Measurements from ENCODE around the gene RFX4.

Gene RFX4

DNA sequence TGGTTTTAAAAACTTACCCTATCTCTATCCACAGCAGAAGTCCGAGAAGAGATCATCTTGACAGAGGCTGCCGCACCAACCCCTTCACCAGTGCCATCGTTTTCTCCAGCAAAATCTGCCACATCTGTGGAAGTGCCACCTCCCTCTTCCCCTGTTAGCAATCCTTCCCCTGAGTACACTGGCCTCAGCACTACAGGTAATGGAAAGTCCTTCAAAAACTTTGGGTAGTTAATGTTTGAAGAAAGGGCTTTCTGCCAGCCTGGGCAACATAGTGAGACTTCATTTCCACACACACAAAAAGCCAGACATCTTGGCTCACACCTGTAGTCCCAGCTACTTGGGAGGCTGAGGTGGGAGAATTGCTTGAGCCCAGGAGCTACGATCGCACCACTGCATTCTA lies 150.1 kb downstream of the RFX4 start:
- no peak overlapping the region for H3K27ac ChIP-seq
- TF ChIP-seq, protein P1, sequence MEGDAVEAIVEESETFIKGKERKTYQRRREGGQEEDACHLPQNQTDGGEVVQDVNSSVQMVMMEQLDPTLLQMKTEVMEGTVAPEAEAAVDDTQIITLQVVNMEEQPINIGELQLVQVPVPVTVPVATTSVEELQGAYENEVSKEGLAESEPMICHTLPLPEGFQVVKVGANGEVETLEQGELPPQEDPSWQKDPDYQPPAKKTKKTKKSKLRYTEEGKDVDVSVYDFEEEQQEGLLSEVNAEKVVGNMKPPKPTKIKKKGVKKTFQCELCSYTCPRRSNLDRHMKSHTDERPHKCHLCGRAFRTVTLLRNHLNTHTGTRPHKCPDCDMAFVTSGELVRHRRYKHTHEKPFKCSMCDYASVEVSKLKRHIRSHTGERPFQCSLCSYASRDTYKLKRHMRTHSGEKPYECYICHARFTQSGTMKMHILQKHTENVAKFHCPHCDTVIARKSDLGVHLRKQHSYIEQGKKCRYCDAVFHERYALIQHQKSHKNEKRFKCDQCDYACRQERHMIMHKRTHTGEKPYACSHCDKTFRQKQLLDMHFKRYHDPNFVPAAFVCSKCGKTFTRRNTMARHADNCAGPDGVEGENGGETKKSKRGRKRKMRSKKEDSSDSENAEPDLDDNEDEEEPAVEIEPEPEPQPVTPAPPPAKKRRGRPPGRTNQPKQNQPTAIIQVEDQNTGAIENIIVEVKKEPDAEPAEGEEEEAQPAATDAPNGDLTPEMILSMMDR (conservative IDR thresholded peaks at IDR 0.05) = no peak
- no peak for TF ChIP-seq ZFX (IDR thresholded peaks at IDR 0.05)

DNA sequence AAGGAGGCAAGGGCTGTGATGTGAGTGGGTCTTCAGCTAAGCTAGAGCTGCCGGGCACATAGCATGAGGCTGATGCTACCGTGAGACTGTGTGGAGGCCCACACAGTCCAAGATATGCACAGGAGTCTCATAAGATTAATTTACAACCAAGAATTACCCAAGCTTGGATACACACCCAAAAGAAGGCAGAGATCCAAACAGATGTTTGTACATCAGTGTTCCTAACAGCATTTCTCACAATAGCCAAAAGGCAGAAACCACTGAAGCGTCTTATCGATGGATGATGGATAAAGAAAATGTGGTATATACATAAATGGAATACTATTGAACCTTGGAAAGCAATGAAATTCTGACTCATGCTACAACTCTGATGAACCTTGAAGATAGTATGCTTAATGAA lies 150.9 kb downstream of the RFX4 start:
- no peak overlapping the region for H3K27ac ChIP-seq
- TF ChIP-seq, protein P1 (conservative IDR thresholded peaks at IDR 0.05) = no peak
- TF ChIP-seq ZFX (IDR thresholded peaks at IDR 0.05) = no peak

DNA sequence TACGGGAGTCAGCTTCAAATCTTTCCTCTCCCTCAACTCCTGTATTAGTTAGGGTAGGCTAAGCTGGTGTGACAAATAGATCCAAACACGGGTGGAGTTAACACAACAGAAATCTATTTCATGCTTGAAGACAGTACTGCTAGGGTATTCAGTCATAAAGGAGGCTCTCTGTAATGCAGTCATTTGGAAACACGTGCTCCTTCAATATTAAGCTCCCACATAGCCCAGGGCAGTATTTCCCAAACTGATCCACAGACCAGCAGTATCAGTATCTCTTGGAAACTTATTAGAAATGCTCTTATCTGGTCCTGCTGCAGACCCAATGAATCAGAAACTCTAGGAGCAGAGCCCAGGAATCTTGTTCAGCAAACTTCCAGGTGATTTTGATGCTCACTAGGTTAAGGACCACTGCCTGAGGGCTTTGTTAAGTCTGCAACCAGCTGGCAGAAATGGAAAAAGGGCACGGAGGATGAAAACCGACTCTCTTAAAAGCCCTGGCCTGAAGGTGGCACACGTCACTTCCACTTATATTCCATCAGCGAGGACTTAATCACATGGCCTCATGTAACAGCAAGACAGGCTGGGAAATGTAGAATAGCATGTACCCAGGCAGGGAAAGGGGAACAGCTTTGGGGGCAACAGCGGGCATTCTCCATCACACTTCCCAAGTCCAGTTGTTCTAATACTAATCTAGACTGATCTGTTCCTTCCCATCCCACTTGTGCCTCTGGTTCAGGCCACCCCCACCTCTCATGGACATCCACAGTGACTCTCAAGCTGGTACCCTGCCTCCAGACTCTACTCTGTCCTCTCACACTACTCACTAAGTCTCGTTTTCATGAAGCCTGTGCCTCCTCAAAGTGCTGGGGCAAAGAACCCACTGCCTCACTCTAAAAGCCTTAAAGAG lies 153.5 kb downstream of the RFX4 start:
- TF ChIP-seq ZFX (IDR thresholded peaks at IDR 0.05) = no peak
- TF ChIP-seq, protein P1 (conservative IDR thresholded peaks at IDR 0.05) = no peak
- H3K27ac ChIP-seq = no peak overlapping the region

DNA sequence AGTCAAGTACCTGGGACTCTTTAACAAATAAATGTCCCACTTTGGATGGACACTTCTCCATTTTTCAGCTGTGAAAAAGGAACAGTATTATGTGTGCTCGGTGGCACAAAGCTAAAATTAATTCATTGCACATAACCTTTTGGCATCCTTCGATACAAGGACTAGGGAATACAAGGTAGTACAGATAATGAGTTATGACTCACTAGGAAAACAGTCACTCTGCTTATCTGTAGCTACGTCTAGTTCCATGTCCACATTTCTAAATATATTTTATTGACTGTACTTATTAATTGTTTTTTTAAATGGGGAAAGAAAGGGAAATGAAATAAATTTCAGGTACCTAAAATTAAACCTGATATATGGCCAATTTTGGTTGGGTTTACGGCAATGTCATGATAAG lies 156.5 kb downstream of the RFX4 start:
- no peak for TF ChIP-seq ZFX (IDR thresholded peaks at IDR 0.05)
- TF ChIP-seq, protein P1 (conservative IDR thresholded peaks at IDR 0.05) = no peak
- H3K27ac ChIP-seq = peak overlapping the region; percentile 47; the same call in 1 of the 2 replicates

DNA sequence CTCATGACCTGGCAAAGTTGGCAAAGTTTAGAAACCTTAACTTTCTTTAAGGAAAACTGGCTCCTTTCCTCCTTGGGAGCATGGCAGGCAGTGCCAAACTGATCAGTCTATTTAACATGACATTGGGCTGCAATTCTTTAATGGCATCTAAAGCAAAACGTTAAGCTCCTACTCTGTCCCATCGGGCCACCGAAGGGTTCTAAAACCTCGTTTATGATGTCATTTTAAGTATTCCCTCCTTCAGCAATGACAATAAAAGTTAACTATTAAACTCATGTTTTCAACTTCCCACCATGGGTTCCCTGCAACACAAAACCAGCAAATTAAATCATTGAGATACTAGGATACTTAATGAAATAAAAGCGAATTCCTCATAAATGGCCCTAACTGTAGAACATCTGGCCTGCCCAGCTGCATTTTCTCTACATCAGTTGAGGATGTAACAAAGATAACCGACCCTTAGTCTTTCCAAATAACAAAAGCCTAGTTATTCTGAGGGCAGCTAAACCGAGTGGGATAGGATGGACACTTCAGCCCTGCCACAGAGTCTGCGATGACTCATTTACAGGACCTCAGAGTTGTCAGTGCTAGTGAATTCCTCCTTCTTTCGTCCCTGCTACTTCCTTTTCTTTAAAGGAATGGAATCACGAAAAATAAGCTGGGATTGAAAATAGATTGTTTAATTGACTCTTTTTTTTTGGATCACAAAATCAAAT lies 157.2 kb downstream of the RFX4 start:
- TF ChIP-seq, protein P1 (conservative IDR thresholded peaks at IDR 0.05) = no peak
- no peak for TF ChIP-seq ZFX (IDR thresholded peaks at IDR 0.05)

DNA sequence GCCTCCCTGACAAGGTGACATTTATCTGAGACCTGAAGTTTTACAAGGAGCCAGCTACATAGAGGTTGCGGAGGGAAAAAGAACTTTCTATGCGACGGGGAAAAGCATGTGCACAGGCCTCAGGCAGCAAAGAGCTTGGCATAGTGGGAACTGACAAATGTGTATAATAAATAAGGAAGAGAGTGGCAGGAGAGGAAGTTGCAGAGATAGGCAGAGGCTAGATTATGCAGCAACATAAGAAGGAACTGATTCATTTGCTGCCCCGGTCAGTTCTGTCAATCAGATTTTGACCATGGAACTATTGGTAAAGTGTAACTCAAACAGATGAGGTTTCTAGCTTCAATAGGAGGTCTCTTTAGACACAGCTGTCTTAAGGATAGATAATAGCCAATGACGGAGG lies 158.0 kb downstream of the RFX4 start:
- TF ChIP-seq, protein P1 (conservative IDR thresholded peaks at IDR 0.05) = no peak
- no peak overlapping the region for H3K27ac ChIP-seq

More for the DNA sequence above, 157.2 kb downstream of the RFX4 start:
- peak overlapping the region; percentile 47; the same call in 1 of the 2 replicates for H3K27ac ChIP-seq

DNA sequence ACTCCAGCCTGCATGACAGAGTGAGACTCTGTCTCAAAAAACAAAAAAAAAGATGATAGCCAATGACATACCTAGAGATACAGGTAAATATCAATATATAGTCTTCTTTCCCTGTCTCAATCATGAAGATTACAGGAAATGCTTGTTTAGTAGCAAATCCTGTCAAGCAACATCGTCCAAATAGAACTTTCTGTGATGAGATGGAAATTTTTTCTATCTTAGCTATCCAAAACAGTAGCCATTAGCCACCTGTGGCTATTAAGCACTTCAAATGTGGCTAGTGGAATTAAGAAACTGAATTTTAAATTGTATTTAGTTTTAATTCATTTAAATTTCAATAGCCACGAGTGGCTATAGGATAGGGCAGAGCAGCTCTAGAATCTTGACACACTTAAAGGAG lies 158.4 kb downstream of the RFX4 start:
- TF ChIP-seq, protein P1 (conservative IDR thresholded peaks at IDR 0.05) = no peak
- no peak for TF ChIP-seq ZFX (IDR thresholded peaks at IDR 0.05)

More for the DNA sequence above, 158.4 kb downstream of the RFX4 start:
- H3K27ac ChIP-seq = no peak overlapping the region

Measured in C4-2B (cell line).